A549 (cell line): ENCODE measurements around the gene FBLIM1. TPM values are rescaled to one million over a fixed set of nuclear protein-coding genes. Genes with fewer than 3 reads are reported as not detected.

Experiments
- BCL3 ChIP-seq: fragments of >200 bp; sonication (Bioruptor Twin); formaldehyde crosslinking; IDR thresholded peaks from 3 replicates; pipeline ENCODE4 v1.6.1; 2016
- CEBPB ChIP-seq, 2 experiments: fragments of >200 bp in 1 of 2; sonication (Bioruptor Twin) in 1 of 2; formaldehyde crosslinking in 1 of 2; IDR thresholded peaks; 2 replicates each; pipeline ENCODE4 v1.6.1; 2012 to 2016
- CTCF ChIP-seq: fragments of >200 bp; sonication (Bioruptor Twin); formaldehyde crosslinking; IDR thresholded peaks from 3 replicates; pipeline ENCODE4 v1.5.1; 2016
- E2F6 ChIP-seq: IDR thresholded peaks from 2 replicates; pipeline ENCODE4 v1.6.1; 2012; ENCODE audit warnings: low read depth, borderline replicate concordance
- ELK1 ChIP-seq: fragments of 150-350 bp; IDR thresholded peaks from 2 replicates; pipeline ENCODE4 v1.6.1; 2014; ENCODE audit warnings: low read depth, mild to moderate bottlenecking, low read length
- ESRRA ChIP-seq: fragments of 150-350 bp; IDR thresholded peaks from 2 replicates; pipeline ENCODE4 v1.6.1; 2014; ENCODE audit warnings: mild to moderate bottlenecking, low read length, borderline replicate concordance
- FOXS1 ChIP-seq: fragments of 250-450 bp; sonication (Bioruptor Pico); IDR thresholded peaks from 2 replicates; pipeline ENCODE4 v1.5.0; 2020; ENCODE audit warnings: mild to moderate bottlenecking, moderate library complexity
- HOXA7 ChIP-seq: fragments of 250-450 bp; sonication (Bioruptor Pico); IDR thresholded peaks from 2 replicates; pipeline ENCODE4 v1.5.0; 2020; ENCODE audit warnings: mild to moderate bottlenecking, moderate library complexity
- MYC ChIP-seq: IDR thresholded peaks from 2 replicates; pipeline ENCODE4 v1.6.1; 2012; ENCODE audit warnings: mild to moderate bottlenecking, inconsistent platforms, low read length, improper control_type of control experiment, borderline replicate concordance
- PHF8 ChIP-seq: fragments of 200-600 bp; sonication (generic); IDR thresholded peaks from 2 replicates; pipeline ENCODE4 v1.6.1; 2016; ENCODE audit warnings: low read depth, mild to moderate bottlenecking, antibody characterized with exemption, moderate library complexity, borderline replicate concordance
- POLR2A ChIP-seq: IDR thresholded peaks from 2 replicates; pipeline ENCODE4 v1.6.1; 2012; ENCODE audit warnings: mild to moderate bottlenecking, low read length
- POLR2AphosphoS2 ChIP-seq: conservative IDR thresholded peaks from 2 replicates; pipeline ENCODE4 v1.6.1; 2012; ENCODE audit warnings: low read length, improper control_type of control experiment, inconsistent platforms
- RCOR1 ChIP-seq: fragments of 150-350 bp; IDR thresholded peaks from 2 replicates; pipeline ENCODE4 v1.6.1; 2014; ENCODE audit warnings: antibody characterized with exemption, low read length, low read depth
- SREBF2 ChIP-seq: fragments of 450-650 bp; IDR thresholded peaks from 2 replicates; pipeline ENCODE4 v1.6.1; 2014; ENCODE audit warnings: mild to moderate bottlenecking, moderate library complexity
- TP53 ChIP-seq: fragments of 250-450 bp; sonication (Bioruptor Pico); IDR thresholded peaks from 2 replicates; pipeline ENCODE4 v1.5.0; 2021; ENCODE audit warnings: mild to moderate bottlenecking, moderate library complexity
- ZC3H11A ChIP-seq: fragments of 450-650 bp; IDR thresholded peaks from 2 replicates; pipeline ENCODE4 v1.6.1; 2014; ENCODE audit warnings: antibody characterized with exemption, mild to moderate bottlenecking
- ZFP36 ChIP-seq: fragments of 450-650 bp; IDR thresholded peaks from 2 replicates; pipeline ENCODE4 v1.6.1; 2014; ENCODE audit warnings: borderline replicate concordance; ENCODE audit not compliant: partially characterized antibody
- ZNF302 ChIP-seq: fragments of 250-450 bp; sonication (Bioruptor Pico); IDR thresholded peaks from 2 replicates; pipeline ENCODE4 v1.9.0; 2021; ENCODE audit warnings: inconsistent platforms, mild to moderate bottlenecking, moderate library complexity
- ZSCAN20 ChIP-seq: fragments of 250-450 bp; sonication (Bioruptor Pico); IDR thresholded peaks from 2 replicates; pipeline ENCODE4 v1.8.0; 2022; ENCODE audit warnings: mild to moderate bottlenecking, moderate library complexity
- polyA plus RNA-seq, 4 experiments: library from polyadenylated mRNA; depleted of rRNA in 3 of 4; stranded (reverse); fragments of >200 nt; fragmentation: RNase III in 1 of 4; extraction: RNeasy Plus Mini Kit Qiagen cat#74134 plus additional on column Dnase treatment in 1 of 4; gene quantifications; 2 replicates in 3 of 4; 3 replicates in 1 of 4; pipeline ENCODE4 v1.2.3, GENCODE V29; 2011 to 2017

FBLIM1 gene
- polyA plus RNA-seq, 2 of the 4 experiments (the other 2 are of a cell fraction) = 24.6 to 38.1 TPM

GRCh38 chr1:15835741-15836510, 77.3 kb downstream of the FBLIM1 start (continued):
- no peak for TF ChIP-seq TP53 (CRISPR knock-in tag)
- no peak for TF ChIP-seq BCL3
- peak; percentile 69 for TF ChIP-seq POLR2A
- TF ChIP-seq PHF8 = peak; percentile 56; the same call in 1 of the 2 replicates
- no peak for TF ChIP-seq SREBF2
- no peak for TF ChIP-seq ZFP36
- TF ChIP-seq FOXS1 = no peak
- TF ChIP-seq E2F6 = peak; percentile 91
- TF ChIP-seq RCOR1 = no peak
- no peak for TF ChIP-seq ZSCAN20 (CRISPR knock-in tag)
- peak; percentile 56; the same call in 1 of the 2 replicates for TF ChIP-seq MYC
- no peak for TF ChIP-seq ZC3H11A
- TF ChIP-seq CTCF = no peak
- no peak for TF ChIP-seq POLR2AphosphoS2
- TF ChIP-seq CEBPB (IDR thresholded peaks at IDR 0.05) = peak in 1 of 2 experiments; percentile 52; a peak in 2 of 4 replicates
- no peak for TF ChIP-seq ZNF302
- no peak for TF ChIP-seq ESRRA
- TF ChIP-seq HOXA7 (CRISPR knock-in tag) = no peak
- TF ChIP-seq ELK1 = no peak

Other genes with a start within 250 kb of the FBLIM1 start
- gene CASP9, start 234.6 kb upstream of the FBLIM1 start, polyA plus RNA-seq (2011; rRNA removed) = 16.1 and 19.6 TPM in 2 replicates
- gene CASP9, start 234.6 kb upstream of the FBLIM1 start, polyA plus RNA-seq (2017; fragmentation: RNase III; extraction: RNeasy Plus Mini Kit Qiagen cat#74134 plus additional on column Dnase treatment) = 11.0 to 13.3 TPM (median 11.6 TPM) in 3 replicates
- gene DNAJC16, start 231.9 kb upstream of the FBLIM1 start, polyA plus RNA-seq (2011; rRNA removed) = 12.5 and 15.3 TPM in 2 replicates
- 4.6 to 5.5 TPM (median 4.9 TPM) in 3 replicates for gene DNAJC16, start 231.9 kb upstream of the FBLIM1 start, polyA plus RNA-seq (2017; fragmentation: RNase III; extraction: RNeasy Plus Mini Kit Qiagen cat#74134 plus additional on column Dnase treatment)
- 10.3 and 10.7 TPM in 2 replicates for gene AGMAT, start 173.7 kb upstream of the FBLIM1 start, polyA plus RNA-seq (2011; rRNA removed)
- 11.9 to 13.1 TPM (median 12.9 TPM) in 3 replicates for gene AGMAT, start 173.7 kb upstream of the FBLIM1 start, polyA plus RNA-seq (2017; fragmentation: RNase III; extraction: RNeasy Plus Mini Kit Qiagen cat#74134 plus additional on column Dnase treatment)
- 8.6 and 11.1 TPM in 2 replicates for gene DDI2, start 141.3 kb upstream of the FBLIM1 start, polyA plus RNA-seq (2011; rRNA removed)
- gene DDI2, start 141.3 kb upstream of the FBLIM1 start, polyA plus RNA-seq (2017; fragmentation: RNase III; extraction: RNeasy Plus Mini Kit Qiagen cat#74134 plus additional on column Dnase treatment) = 5.5 to 7.0 TPM (median 6.3 TPM) in 3 replicates
- 14.7 and 19.4 TPM in 2 replicates for gene PLEKHM2, start 74.5 kb upstream of the FBLIM1 start, polyA plus RNA-seq (2011; rRNA removed)
- gene PLEKHM2, start 74.5 kb upstream of the FBLIM1 start, polyA plus RNA-seq (2017; fragmentation: RNase III; extraction: RNeasy Plus Mini Kit Qiagen cat#74134 plus additional on column Dnase treatment) = 20.0 to 21.8 TPM (median 21.5 TPM) in 3 replicates
- gene SLC25A34, start 22.5 kb upstream of the FBLIM1 start, polyA plus RNA-seq (2011; rRNA removed) = 0.12 and 0.19 TPM in 2 replicates
- gene SLC25A34, start 22.5 kb upstream of the FBLIM1 start, polyA plus RNA-seq (2017; fragmentation: RNase III; extraction: RNeasy Plus Mini Kit Qiagen cat#74134 plus additional on column Dnase treatment) = 0.19 to 0.31 TPM (median 0.26 TPM) in 3 replicates
- not detected in 2 replicates for gene TMEM82, start 16.3 kb upstream of the FBLIM1 start, polyA plus RNA-seq (2011; rRNA removed)
- not detected in 3 replicates for gene TMEM82, start 16.3 kb upstream of the FBLIM1 start, polyA plus RNA-seq (2017; fragmentation: RNase III; extraction: RNeasy Plus Mini Kit Qiagen cat#74134 plus additional on column Dnase treatment)
- 2.0 and 4.1 TPM in 2 replicates for gene UQCRHL, start 48.9 kb downstream of the FBLIM1 start, polyA plus RNA-seq (2011; rRNA removed)
- gene UQCRHL, start 48.9 kb downstream of the FBLIM1 start, polyA plus RNA-seq (2017; fragmentation: RNase III; extraction: RNeasy Plus Mini Kit Qiagen cat#74134 plus additional on column Dnase treatment) = 0.64 to 1.2 TPM (median 0.68 TPM) in 3 replicates
- gene SPEN, start 88.9 kb downstream of the FBLIM1 start, polyA plus RNA-seq (2011; rRNA removed) = 7.0 and 14.3 TPM in 2 replicates
- gene SPEN, start 88.9 kb downstream of the FBLIM1 start, polyA plus RNA-seq (2017; fragmentation: RNase III; extraction: RNeasy Plus Mini Kit Qiagen cat#74134 plus additional on column Dnase treatment) = 12.2 to 21.2 TPM (median 15.5 TPM) in 3 replicates
- gene ZBTB17, start 217.3 kb downstream of the FBLIM1 start, polyA plus RNA-seq (2011; rRNA removed) = 13.8 and 14.9 TPM in 2 replicates
- gene ZBTB17, start 217.3 kb downstream of the FBLIM1 start, polyA plus RNA-seq (2017; fragmentation: RNase III; extraction: RNeasy Plus Mini Kit Qiagen cat#74134 plus additional on column Dnase treatment) = 14.1 to 17.6 TPM (median 16.5 TPM) in 3 replicates
- not detected in 2 replicates for gene SRARP, start 245.4 kb downstream of the FBLIM1 start, polyA plus RNA-seq (2011; rRNA removed)
- gene SRARP, start 245.4 kb downstream of the FBLIM1 start, polyA plus RNA-seq (2017; fragmentation: RNase III; extraction: RNeasy Plus Mini Kit Qiagen cat#74134 plus additional on column Dnase treatment) = 0.03 TPM in 1 of 3 replicates, not detected in the others